GM18858 (cell line): ENCODE measurements around the gene ISG15.

Experiments used
- ATAC-seq: cut with Tn5 transposase; IDR thresholded peaks from one replicate; pipeline ENCODE4 v1.9.1; 2021; ENCODE audit not compliant: unreplicated experiment

ISG15 gene

GRCh38 chr1:1058921-1059493 lies 45.7 kb downstream of the ISG15 start:
- ATAC-seq: peak; percentile 32

- peak; percentile 44 for ATAC-seq
Measured at GRCh38 chr1:1059494-1060280, 46.4 kb downstream of the ISG15 start.

GRCh38 chr1:1060281-1061000 lies 47.1 kb downstream of the ISG15 start:
- no peak for ATAC-seq

- no peak for ATAC-seq
Measured at GRCh38 chr1:1061682-1062345, 48.5 kb downstream of the ISG15 start.

GRCh38 chr1:1062348-1063163 lies 49.3 kb downstream of the ISG15 start:
- no peak for ATAC-seq

GRCh38 chr1:1063261-1063944 lies 50.1 kb downstream of the ISG15 start:
- no peak for ATAC-seq
